ENCODE data around the gene SOCS3.

Gene SOCS3

DNA sequence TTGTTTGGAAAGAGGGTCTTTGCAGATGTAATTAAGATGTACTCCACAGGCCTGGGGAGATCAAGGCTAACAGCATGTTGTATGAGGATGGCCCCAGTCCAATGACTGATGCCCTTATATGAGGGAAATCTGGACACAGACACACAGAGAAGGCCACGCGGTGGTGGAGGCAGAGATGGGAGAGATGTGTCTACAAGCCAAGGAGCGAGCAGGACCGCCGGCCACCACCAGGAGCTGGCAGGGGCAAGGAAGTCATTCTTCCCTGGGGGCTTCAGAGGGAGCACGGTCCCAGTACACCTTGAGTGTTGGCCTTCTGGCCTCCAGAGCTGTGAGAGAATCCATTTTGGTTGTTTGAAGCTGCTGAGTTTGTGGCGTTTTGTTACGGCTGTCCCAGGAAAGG is 14.7 kb downstream of the SOCS3 start:
- TF ChIP-seq, protein P1, sequence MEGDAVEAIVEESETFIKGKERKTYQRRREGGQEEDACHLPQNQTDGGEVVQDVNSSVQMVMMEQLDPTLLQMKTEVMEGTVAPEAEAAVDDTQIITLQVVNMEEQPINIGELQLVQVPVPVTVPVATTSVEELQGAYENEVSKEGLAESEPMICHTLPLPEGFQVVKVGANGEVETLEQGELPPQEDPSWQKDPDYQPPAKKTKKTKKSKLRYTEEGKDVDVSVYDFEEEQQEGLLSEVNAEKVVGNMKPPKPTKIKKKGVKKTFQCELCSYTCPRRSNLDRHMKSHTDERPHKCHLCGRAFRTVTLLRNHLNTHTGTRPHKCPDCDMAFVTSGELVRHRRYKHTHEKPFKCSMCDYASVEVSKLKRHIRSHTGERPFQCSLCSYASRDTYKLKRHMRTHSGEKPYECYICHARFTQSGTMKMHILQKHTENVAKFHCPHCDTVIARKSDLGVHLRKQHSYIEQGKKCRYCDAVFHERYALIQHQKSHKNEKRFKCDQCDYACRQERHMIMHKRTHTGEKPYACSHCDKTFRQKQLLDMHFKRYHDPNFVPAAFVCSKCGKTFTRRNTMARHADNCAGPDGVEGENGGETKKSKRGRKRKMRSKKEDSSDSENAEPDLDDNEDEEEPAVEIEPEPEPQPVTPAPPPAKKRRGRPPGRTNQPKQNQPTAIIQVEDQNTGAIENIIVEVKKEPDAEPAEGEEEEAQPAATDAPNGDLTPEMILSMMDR (IDR thresholded peaks at IDR 0.05; ENCODE audit: low read depth, low read length, missing control alignments) = no peak
- no peak for DNase-seq (ENCODE audit: low read depth)
- H3K4me3 ChIP-seq (ENCODE audit: low read depth, low read length) = no peak overlapping the region

DNA sequence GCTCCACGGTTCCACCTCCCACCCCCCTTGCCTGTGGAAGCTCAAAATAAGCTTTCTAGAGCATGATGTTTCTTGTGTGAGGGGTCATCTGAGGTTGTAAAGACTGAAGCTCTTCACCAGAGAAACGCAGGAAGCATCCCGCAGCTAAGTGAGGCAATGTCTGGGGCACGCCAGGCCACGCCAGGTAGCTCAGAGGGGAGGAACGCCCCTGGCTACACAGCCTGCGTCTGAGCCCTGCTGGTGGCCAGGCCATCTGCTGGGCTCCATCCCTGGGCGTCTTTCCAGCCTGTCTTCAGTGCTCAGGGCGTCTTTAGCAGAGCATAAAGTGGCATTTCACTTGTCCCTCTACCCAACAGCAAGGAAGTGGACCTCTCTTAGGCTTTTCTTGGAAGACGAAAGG is 15.2 kb downstream of the SOCS3 start:
- no peak overlapping the region for H3K4me3 ChIP-seq (ENCODE audit: low read depth, low read length)
- TF ChIP-seq, protein P1 (IDR thresholded peaks at IDR 0.05; ENCODE audit: low read depth, low read length, missing control alignments) = no peak
- no peak for DNase-seq (ENCODE audit: low read depth)

DNA sequence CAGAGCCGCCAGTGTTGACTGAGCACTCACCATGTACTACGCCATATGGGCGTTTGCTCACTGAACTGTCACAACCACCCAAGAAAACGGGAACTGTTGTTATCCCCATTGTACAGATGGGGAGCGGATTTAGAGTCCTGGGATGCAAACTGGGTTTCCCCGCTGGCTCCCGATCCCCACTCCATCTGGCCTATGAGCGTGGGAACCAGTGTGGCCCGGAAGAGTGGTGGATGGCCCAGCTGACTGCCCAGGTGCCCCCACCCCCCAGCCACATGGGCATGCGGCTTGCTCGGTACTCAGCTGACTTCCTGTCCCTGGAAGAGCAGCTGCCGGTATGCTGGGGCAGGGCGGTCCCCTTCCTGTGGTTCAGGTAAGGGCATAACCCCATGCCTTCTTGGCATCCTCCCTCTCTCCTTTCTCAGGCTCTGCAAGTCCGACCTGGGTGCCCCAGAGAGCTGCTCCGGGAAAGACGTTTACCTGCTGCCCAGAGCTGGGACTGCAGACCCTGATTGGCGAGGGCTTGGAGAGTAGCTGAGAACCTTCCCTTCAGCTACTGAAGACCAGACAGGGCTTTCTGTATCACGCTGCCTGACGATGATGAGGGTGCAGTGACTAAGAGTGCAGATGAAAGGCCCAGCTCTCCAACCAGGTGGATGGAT is 16.2 kb downstream of the SOCS3 start:
- DNase-seq (ENCODE audit: low read depth) = no peak
- no peak overlapping the region for H3K4me3 ChIP-seq (ENCODE audit: low read depth, low read length)
- TF ChIP-seq, protein P1 (IDR thresholded peaks at IDR 0.05; ENCODE audit: low read depth, low read length, missing control alignments) = no peak

DNA sequence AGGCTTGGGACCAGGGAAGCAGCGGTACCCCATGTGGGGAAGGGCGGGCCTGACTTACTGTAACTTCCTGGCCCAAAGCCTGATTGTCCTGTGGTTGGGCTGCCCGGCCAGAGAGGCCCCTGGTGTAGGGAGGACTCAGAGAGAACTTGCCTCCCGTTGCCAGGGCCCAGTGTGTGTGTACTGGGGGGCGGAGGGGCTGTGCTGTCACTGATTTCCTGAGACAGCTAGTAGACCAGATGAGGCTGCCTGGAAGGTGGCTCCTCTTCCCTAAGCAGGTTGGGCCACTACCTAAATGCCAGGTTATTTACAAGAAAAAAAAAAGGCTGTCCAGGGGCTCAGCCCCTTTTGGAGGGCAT is 16.7 kb downstream of the SOCS3 start:
- TF ChIP-seq, protein P1 (IDR thresholded peaks at IDR 0.05; ENCODE audit: low read depth, low read length, missing control alignments) = no peak
- no peak overlapping the region for H3K4me3 ChIP-seq (ENCODE audit: low read depth, low read length)
- DNase-seq (ENCODE audit: low read depth) = no peak

DNA sequence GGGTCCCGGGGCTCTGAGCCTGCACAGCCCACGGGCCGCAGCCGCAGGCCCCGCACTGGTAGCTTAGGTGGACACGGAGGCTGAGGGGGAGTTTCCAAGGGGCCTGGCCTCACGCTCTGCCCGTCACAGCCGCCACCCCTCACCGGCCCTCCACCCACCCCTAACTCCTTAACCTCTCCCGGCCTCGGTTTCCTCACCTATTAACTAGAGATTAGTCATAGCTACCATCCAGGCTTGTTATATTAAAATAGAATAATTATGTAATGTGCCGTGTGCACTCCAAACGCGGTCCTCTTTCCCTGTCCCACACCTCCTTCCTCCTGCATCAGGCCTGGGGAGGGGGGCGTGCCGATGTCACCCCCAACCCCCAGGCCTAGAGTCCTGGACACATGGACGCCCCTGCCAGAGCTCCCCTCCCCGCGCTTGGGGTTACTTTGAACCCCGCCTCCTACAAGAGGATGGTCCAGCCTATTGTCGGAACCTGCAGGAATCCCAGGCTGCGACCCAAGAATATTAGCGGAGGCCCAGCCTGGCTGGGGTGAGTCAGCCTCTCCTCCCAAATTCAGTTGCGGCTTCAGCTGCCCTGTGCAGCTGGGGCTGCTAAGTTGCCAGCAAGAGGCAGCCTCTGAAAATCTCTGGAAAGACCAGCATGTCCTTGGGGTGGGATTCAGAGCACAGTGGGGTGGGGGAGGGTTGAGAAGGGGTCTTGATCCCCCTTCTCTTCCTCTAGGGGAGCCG is 17.3 kb downstream of the SOCS3 start:
- DNase-seq (ENCODE audit: low read depth) = no peak
- TF ChIP-seq, protein P1 (IDR thresholded peaks at IDR 0.05; ENCODE audit: low read depth, low read length, missing control alignments) = no peak
- H3K4me3 ChIP-seq (ENCODE audit: low read depth, low read length) = no peak overlapping the region

DNA sequence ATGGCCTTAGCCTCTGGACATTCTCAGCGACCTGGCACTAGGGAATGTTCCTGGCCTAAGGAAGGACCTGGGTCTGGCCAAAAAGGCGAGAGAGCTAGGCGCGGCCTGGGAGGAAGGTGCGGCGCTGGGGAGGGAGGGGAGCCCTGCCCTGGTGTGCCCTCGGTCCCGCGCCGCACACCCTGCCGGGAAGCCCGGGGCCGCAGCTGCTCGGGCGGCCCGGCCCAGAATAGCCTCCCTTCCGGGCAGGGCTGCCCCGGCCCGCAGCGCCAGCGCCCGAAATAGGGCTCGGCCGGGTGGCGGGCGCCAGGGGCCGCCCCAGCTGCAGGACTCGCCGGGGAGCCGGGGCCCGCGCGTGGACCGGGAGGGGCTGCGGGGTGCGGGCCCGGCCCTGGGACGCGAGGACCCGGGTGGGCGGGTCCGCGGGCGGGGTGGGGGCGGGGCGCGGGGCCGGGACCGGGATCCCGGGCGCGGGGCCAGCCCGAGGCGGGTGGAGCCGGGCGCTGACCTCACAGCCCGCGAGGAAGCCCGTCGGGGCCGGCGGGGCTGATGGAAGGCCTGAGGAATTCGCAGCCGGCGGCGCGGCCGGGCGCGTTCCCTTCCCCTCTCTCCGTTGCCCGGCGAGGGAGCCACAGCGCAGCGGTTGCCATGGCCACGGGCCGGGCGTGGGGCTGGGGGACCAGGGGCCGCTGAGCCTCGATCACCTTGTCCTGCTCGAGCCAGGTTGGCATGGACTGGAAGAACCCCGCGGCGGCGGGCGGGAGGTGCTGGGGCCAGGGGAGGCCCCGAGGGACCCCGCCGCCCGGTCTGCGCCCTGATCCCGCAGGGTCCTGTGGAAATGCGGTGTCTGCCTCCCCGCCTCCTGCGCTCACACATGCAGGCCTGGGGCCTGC is 18.1 kb downstream of the SOCS3 start:
- TF ChIP-seq, protein P1 (IDR thresholded peaks at IDR 0.05; ENCODE audit: low read depth, low read length, missing control alignments) = no peak
- DNase-seq (ENCODE audit: low read depth) = no peak

More for the DNA sequence above, 18.1 kb downstream of the SOCS3 start:
- peak overlapping the region; percentile 16; the same call in 1 of the 2 replicates for H3K4me3 ChIP-seq (ENCODE audit: low read depth, low read length)

Data from GM12864 (cell line).